Medulla oblongata (tissue), 1 donor: ENCODE measurements around the gene CCDC102B.
"Not testable (repeated sequence)": the region's sequence is repeated elsewhere in the genome, so short reads cannot be mapped to it uniquely, and the experiment has no call there.

ENCODE experiments used
- DNase-seq: peaks from one replicate; pipeline ENCODE4 v3.0.0-alpha.2; 2015; ENCODE audit errors: extremely low spot score

CCDC102B gene

GRCh38 chr18:68909579-68909978, 111.7 kb downstream of the CCDC102B start:
- DNase-seq, result no peak

GRCh38 chr18:68915061-68915460, 117.2 kb downstream of the CCDC102B start:
- DNase-seq, result no peak

GRCh38 chr18:68916734-68917133, 118.9 kb downstream of the CCDC102B start:
- DNase-seq, result no peak

- DNase-seq, result no peak
Observed at GRCh38 chr18:68918216-68918615, 120.3 kb downstream of the CCDC102B start.

GRCh38 chr18:68919900-68920299, 122.0 kb downstream of the CCDC102B start:
- no peak for DNase-seq

- DNase-seq, result no peak
Observed at GRCh38 chr18:68922392-68922791, 124.5 kb downstream of the CCDC102B start.

- DNase-seq, result no peak
Observed at GRCh38 chr18:68925268-68925667, 127.4 kb downstream of the CCDC102B start.

- DNase-seq, result no peak
Observed at GRCh38 chr18:68928762-68929675, 131.1 kb downstream of the CCDC102B start.

GRCh38 chr18:68935686-68936085, 137.8 kb downstream of the CCDC102B start:
- DNase-seq, result no peak

- no peak for DNase-seq
Observed at GRCh38 chr18:68937029-68937599, 139.2 kb downstream of the CCDC102B start.

GRCh38 chr18:68940039-68940438, 142.2 kb downstream of the CCDC102B start:
- no peak for DNase-seq

- no peak for DNase-seq
Observed at GRCh38 chr18:68940754-68941153, 142.9 kb downstream of the CCDC102B start.

GRCh38 chr18:68942230-68942629, 144.3 kb downstream of the CCDC102B start:
- no peak for DNase-seq

GRCh38 chr18:68943861-68944260, 146.0 kb downstream of the CCDC102B start:
- DNase-seq, result not testable (repeated sequence)

- no peak for DNase-seq
Observed at GRCh38 chr18:68944330-68944729, 146.4 kb downstream of the CCDC102B start.

- no peak for DNase-seq
Observed at GRCh38 chr18:68944826-68945225, 146.9 kb downstream of the CCDC102B start.

GRCh38 chr18:68948622-68949021, 150.7 kb downstream of the CCDC102B start:
- DNase-seq, result no peak

GRCh38 chr18:68954738-68955137, 156.9 kb downstream of the CCDC102B start:
- DNase-seq, result no peak

GRCh38 chr18:68956650-68957049, 158.8 kb downstream of the CCDC102B start:
- DNase-seq, result no peak

- no peak for DNase-seq
Observed at GRCh38 chr18:68960355-68960754, 162.5 kb downstream of the CCDC102B start.

GRCh38 chr18:68962623-68963022, 164.7 kb downstream of the CCDC102B start:
- no peak for DNase-seq

- DNase-seq, result no peak
Observed at GRCh38 chr18:68965817-68966216, 167.9 kb downstream of the CCDC102B start.

- no peak for DNase-seq
Observed at GRCh38 chr18:68969027-68969426, 171.1 kb downstream of the CCDC102B start.
